Suprapubic skin (tissue), 4 donors: ENCODE results near the gene RAB3D. TPM values are rescaled to one million over a fixed set of nuclear protein-coding genes. Genes with fewer than 3 reads are reported as not detected.
"Not testable (repeated sequence)": the region's sequence is repeated elsewhere in the genome, so short reads cannot be mapped to it uniquely, and the experiment has no call there.

ENCODE experiments used
- DNase-seq, 2 donors: peaks; one replicate each; pipeline ENCODE4 v3.0.0-alpha.2; 2019; ENCODE audit warnings: low spot score in 2 of 2
- H3K27ac ChIP-seq: fragments of 200-600 bp; sonication (generic); one replicate; pipeline ENCODE4 v1.5.1; 2019
- H3K27me3 ChIP-seq: fragments of 200-600 bp; sonication (generic); one replicate; pipeline ENCODE4 v1.5.1; 2019
- H3K36me3 ChIP-seq: fragments of 200-600 bp; sonication (generic); one replicate; pipeline ENCODE4 v1.5.1; 2019
- H3K4me1 ChIP-seq: fragments of 200-600 bp; sonication (generic); one replicate; pipeline ENCODE4 v1.5.1; 2019
- H3K4me3 ChIP-seq: fragments of 200-600 bp; sonication (generic); one replicate; pipeline ENCODE4 v1.5.1; 2019; ENCODE audit warnings: mild to moderate bottlenecking
- H3K9me3 ChIP-seq: fragments of 200-600 bp; sonication (generic); one replicate; pipeline ENCODE4 v1.5.1; 2019
- CTCF ChIP-seq, 2 donors: fragments of 200-600 bp in 1 of 2; fragments of 450-650 bp in 1 of 2; sonication (generic) in 1 of 2; IDR thresholded peaks; one replicate each; pipeline ENCODE4 v1.5.1; 2016 to 2019; ENCODE audit warnings: antibody characterized with exemption in 2 of 2, mild to moderate bottlenecking in 1 of 2, moderate library complexity in 1 of 2
- EP300 ChIP-seq: sonication (generic); formaldehyde crosslinking; IDR thresholded peaks from one replicate; pipeline ENCODE4 v1.6.1; 2017; ENCODE audit warnings: antibody characterized with exemption
- POLR2A ChIP-seq, 2 donors: fragments of 450-650 bp; IDR thresholded peaks; one replicate each; pipeline ENCODE4 v1.6.1; 2017; ENCODE audit warnings: antibody characterized with exemption in 2 of 2, mild to moderate bottlenecking in 2 of 2, moderate library complexity in 2 of 2
- POLR2AphosphoS5 ChIP-seq, 3 donors: sonication (generic); formaldehyde crosslinking; IDR thresholded peaks; one replicate each; pipeline ENCODE4 v1.6.1; 2017; ENCODE audit warnings: antibody characterized with exemption in 3 of 3
- WGBS: methylation state at CpG from one replicate; pipeline ENCODE4 v1.1.5; 2018; 5-methylcytosine and 5-hydroxymethylcytosine counted together
- total RNA-seq, 4 donors: library from RNA; depleted of rRNA; stranded (reverse); fragments of >200 nt; gene quantifications; one replicate each; pipeline ENCODE4 v1.1.0, GENCODE V29; 2016

RAB3D gene
- total RNA-seq, 4 donors from 2014 or later, result 68.7 to 132 (median 98.3) TPM

DNA sequence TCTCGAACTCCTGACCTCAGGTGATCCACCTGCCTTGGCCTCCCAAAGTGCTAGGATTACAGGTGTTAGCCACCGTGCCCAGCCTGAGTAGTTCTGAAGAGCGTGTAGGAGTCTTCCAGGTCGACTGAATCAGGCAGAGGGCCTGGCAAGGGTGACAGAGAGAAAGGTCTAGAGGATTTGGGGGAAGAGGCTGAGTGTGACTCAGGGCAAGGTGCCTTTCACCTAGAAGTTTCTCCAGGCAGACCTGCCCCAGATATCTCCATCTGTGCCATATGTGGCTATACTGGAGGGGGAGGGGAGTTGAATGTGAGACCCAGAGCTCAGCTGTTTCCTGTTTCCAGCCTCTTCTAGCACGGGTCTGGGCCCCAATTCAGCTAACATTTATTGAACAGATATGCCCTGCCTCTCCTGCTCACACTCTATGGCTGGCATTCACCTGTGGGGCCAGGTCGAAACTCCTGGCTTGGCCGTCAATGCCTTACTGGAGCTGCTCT lies 8.1 kb upstream of the RAB3D start:
- no peak for DNase-seq
- Histone ChIP-seq H3K4me3 (no peak overlapping the region), H3K9me3 (no peaks in the 10 kb centered on the region), H3K27ac (no peak overlapping the region), H3K4me1 (peaks cover 33% of the 10 kb centered on the region), H3K27me3 (no peaks in the 10 kb centered on the region), H3K36me3 (peaks cover 3% of the 10 kb centered on the region)
- 77% methylated on average over 7 of the region's 7 CpGs for WGBS
- no peak for TF ChIP-seq POLR2AphosphoS5 (IDR thresholded peaks at IDR 0.05)
- no peak for TF ChIP-seq POLR2A (IDR thresholded peaks at IDR 0.05)
- no peak for TF ChIP-seq CTCF (IDR thresholded peaks at IDR 0.05)
- TF ChIP-seq EP300, result no peak

DNA sequence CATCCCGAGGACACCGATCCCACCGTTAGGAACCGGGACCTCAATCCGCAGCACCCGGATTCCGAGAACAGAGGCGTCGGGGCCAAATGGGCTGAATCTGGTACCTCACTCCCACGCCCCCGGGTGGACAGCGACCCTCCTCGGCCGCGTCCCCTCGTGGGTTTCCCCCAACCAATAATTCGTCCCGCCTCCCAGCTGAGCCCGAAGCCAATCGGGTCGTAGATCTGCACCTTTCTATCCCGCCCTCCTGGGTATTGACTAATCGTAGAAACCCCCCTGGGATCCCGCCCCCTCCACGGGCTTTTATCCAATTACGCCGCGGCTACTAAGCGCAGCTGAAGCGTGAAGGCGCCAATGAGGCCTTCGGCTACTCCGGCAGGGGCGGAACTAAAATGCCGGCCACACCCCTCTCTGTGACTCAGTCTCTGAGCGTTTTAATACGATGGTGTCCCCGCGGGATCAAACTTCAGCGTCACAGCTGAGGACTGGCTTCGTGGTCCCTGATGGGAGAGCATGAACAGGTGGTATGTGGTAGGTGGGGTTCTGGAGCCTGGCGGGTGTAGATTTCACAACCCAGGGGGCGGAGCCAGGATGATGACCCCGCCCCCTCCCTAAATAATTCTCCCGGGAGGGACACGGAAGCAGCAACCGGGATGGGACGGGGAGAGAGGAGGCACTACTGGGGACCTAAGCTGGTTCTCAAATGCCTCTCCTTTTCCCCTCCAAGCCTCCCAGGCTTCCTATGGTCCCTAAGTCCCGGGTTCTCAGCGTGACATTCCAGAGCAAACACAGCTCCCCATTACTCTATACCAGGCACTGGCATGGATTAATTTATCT lies 6.9 kb upstream of the RAB3D start, which contains the start of the genes CCDC159 and TMEM205:
CCDC159 (plus strand) TSS at position 416 of the 837 bp plus-strand sequence; CDS start at position 504, 88 bp downstream.
TMEM205 (minus strand) TSS at position 165 of the 837 bp plus-strand sequence. CDS start 649 bp downstream, outside the sequence.
- peaks cover 33% of the 10 kb centered on the region for H3K4me1 ChIP-seq
- DNase-seq, result peak; percentile 99 to 100
- H3K36me3 ChIP-seq, result peaks cover 6% of the 10 kb centered on the region
- H3K9me3 ChIP-seq, result no peaks in the 10 kb centered on the region
- under 1% methylated on average over 19 of the region's 50 CpGs for WGBS
- TF ChIP-seq POLR2AphosphoS5 (IDR thresholded peaks at IDR 0.05) (peak in 2 of 3 donors; percentile 83 to 93), EP300 (no peak), POLR2A (IDR thresholded peaks at IDR 0.05) (peak in 1 of 2 donors; percentile 49)
- H3K4me3 ChIP-seq, result peak within 1 kb of the TSS; percentile 57
- peak within 1 kb of the TSS; percentile 67 for H3K27ac ChIP-seq
- no peaks in the 10 kb centered on the region for H3K27me3 ChIP-seq

GRCh38 chr19:11345122-11345803 lies 5.8 kb upstream of the RAB3D start:
- no peak for DNase-seq
- Histone ChIP-seq H3K36me3 (peaks cover 6% of the 10 kb centered on the region), H3K27ac (peak overlapping the region; percentile 67), H3K4me1 (peaks cover 33% of the 10 kb centered on the region), H3K27me3 (no peaks in the 10 kb centered on the region), H3K9me3 (no peaks in the 10 kb centered on the region), H3K4me3 (peak overlapping the region; percentile 57)
- 50% methylated on average over 8 of the region's 15 CpGs for WGBS
- TF ChIP-seq POLR2AphosphoS5 (IDR thresholded peaks at IDR 0.05) (no peak), CTCF (IDR thresholded peaks at IDR 0.05) (no peak), EP300 (no peak), POLR2A (IDR thresholded peaks at IDR 0.05) (no peak)

DNA sequence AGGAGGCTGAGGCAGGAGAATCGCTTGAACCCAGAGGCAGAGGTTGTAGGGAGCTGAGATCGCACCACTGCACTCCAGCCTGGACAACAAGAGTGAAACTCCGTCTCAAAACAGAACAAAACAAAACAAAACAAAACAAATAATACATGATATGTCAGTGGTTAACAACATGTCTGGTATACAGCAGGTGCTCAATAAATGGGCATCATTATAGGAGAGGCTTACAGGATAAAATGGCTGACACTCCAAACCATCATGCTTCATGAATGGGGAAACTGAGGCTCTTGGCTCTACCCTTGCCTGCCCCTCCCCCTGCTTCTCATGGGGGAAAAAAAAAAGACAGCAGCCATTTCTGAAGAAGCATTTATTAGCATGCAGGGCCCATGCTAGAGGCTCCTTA lies 3.0 kb upstream of the RAB3D start:
- Histone ChIP-seq H3K4me1 (peaks cover 55% of the 10 kb centered on the region), H3K27ac (no peak overlapping the region), H3K4me3 (no peak overlapping the region), H3K36me3 (peaks cover 6% of the 10 kb centered on the region), H3K27me3 (no peaks in the 10 kb centered on the region), H3K9me3 (no peaks in the 10 kb centered on the region)
- WGBS, result 93% methylated on average over 3 of the region's 3 CpGs
- TF ChIP-seq POLR2AphosphoS5 (IDR thresholded peaks at IDR 0.05) (no peak), EP300 (no peak), POLR2A (IDR thresholded peaks at IDR 0.05) (no peak), CTCF (IDR thresholded peaks at IDR 0.05) (no peak)
- no peak for DNase-seq

DNA sequence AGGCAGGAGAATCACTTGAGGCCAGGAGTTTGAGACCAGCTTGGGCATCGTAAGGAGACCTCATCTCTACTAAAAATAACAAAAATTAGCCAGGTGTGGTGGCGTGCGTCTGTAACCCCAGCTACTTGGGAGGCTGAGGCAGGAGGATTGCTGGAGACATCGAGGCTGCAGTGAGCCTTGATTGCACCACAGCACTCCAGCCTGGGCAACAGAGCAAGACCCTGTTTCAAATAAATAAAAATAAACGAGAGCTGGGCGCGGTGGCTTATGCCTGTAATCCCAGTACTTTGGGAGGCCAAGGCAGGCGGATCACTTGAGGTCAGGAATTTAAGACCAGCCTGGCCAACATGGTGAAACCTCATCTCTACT lies 626 bp upstream of the RAB3D start:
- Histone ChIP-seq H3K27ac (peak overlapping the region; percentile 83), H3K36me3 (peaks cover 25% of the 10 kb centered on the region), H3K4me1 (peaks cover 43% of the 10 kb centered on the region), H3K4me3 (peak overlapping the region; percentile 67)
- 84% methylated on average over 8 of the region's 8 CpGs for WGBS
- DNase-seq, H3K9me3 ChIP-seq, H3K27me3 ChIP-seq: not testable (repeated sequence)
